Urothelium cell line (cell line): Measurements from ENCODE around the gene HIVEP3.

ENCODE experiments used
- DNase-seq: peaks from one replicate; pipeline ENCODE4 v3.0.0; 2011; ENCODE audit warnings: low spot score, mixed read lengths
- FAIRE-seq: peaks from 2 replicates; lab custom pipeline; 2011; peaks lifted over from hg19 to GRCh38; lab: Jason Lieb, UNC

The HIVEP3 gene

GRCh38 chr1:41530411-41530810 is 388.3 kb downstream of the HIVEP3 start:
- FAIRE-seq (no peak), DNase-seq (no peak)

- no peak for FAIRE-seq
Observed at GRCh38 chr1:41529621-41530395, 388.9 kb downstream of the HIVEP3 start.

GRCh38 chr1:41528726-41529605 is 389.8 kb downstream of the HIVEP3 start:
- DNase-seq (no peak), FAIRE-seq (no peak)

More at GRCh38 chr1:41529621-41530395, 388.9 kb downstream of the HIVEP3 start:
- DNase-seq, result no peak

- DNase-seq, result no peak
- no peak for FAIRE-seq
Observed at GRCh38 chr1:41528106-41528505, 390.6 kb downstream of the HIVEP3 start.

- FAIRE-seq, result peak; percentile 99
- no peak for DNase-seq
Observed at GRCh38 chr1:41526956-41527561, 391.7 kb downstream of the HIVEP3 start.

- FAIRE-seq, result no peak
Observed at GRCh38 chr1:41525891-41526587, 392.7 kb downstream of the HIVEP3 start.

GRCh38 chr1:41524676-41525675 is 393.7 kb downstream of the HIVEP3 start:
- no peak for DNase-seq
- FAIRE-seq, result no peak

More at GRCh38 chr1:41525891-41526587, 392.7 kb downstream of the HIVEP3 start:
- DNase-seq, result no peak

GRCh38 chr1:41523949-41524675 is 394.6 kb downstream of the HIVEP3 start:
- FAIRE-seq (peak; percentile 72), DNase-seq (no peak)

GRCh38 chr1:41523071-41523470 is 395.7 kb downstream of the HIVEP3 start:
- FAIRE-seq, result no peak

GRCh38 chr1:41521766-41522165 is 397.0 kb downstream of the HIVEP3 start:
- FAIRE-seq, result no peak
- DNase-seq, result no peak

More at GRCh38 chr1:41523071-41523470, 395.7 kb downstream of the HIVEP3 start:
- DNase-seq, result no peak

- peak; percentile 17 for FAIRE-seq
- DNase-seq, result no peak
Observed at GRCh38 chr1:41520951-41521752, 397.6 kb downstream of the HIVEP3 start.

GRCh38 chr1:41519667-41520066 is 399.1 kb downstream of the HIVEP3 start:
- no peak for FAIRE-seq
- no peak for DNase-seq

- FAIRE-seq, result no peak
- DNase-seq, result no peak
Observed at GRCh38 chr1:41518471-41518870, 400.3 kb downstream of the HIVEP3 start.

GRCh38 chr1:41517062-41517438 is 401.7 kb downstream of the HIVEP3 start:
- FAIRE-seq, result no peak
- no peak for DNase-seq

GRCh38 chr1:41516168-41517061 is 402.3 kb downstream of the HIVEP3 start:
- FAIRE-seq (peak; percentile 74), DNase-seq (peak; percentile 97)

GRCh38 chr1:41515778-41516167 is 402.9 kb downstream of the HIVEP3 start:
- no peak for FAIRE-seq

GRCh38 chr1:41515131-41515678 is 403.5 kb downstream of the HIVEP3 start:
- FAIRE-seq, result no peak
- no peak for DNase-seq

More at GRCh38 chr1:41515778-41516167, 402.9 kb downstream of the HIVEP3 start:
- no peak for DNase-seq
